Measurements from ENCODE around the gene FRG2C. TPM values are rescaled to one million over a fixed set of nuclear protein-coding genes. Genes with fewer than 3 reads are reported as not detected.

FRG2C gene
- polyA plus RNA-seq, 2 donors, result not detected

Other genes with a start within 250 kb of the FRG2C start
- gene ZNF717, start 121.2 kb downstream of the FRG2C start, polyA plus RNA-seq, result 1 to 10 TPM; 3.1 to 4.3 TPM

Data from esophagus (tissue), 2 donors.